Fibroblast of skin of back (primary cell): ENCODE results near the gene COPS6. TPM values are rescaled to one million over a fixed set of nuclear protein-coding genes. Genes with fewer than 3 reads are reported as not detected.

Experiments
- DNase-seq: peaks from one replicate; pipeline ENCODE4 v3.0.0-alpha.2; 2013
- polyA plus RNA-seq, 2 experiments: library from polyadenylated mRNA; unstranded; fragments of 120-200 nt; gene quantifications; one replicate each; pipeline ENCODE4 v1.2.1, GENCODE V29; 2013; ENCODE audit not compliant: insufficient read length in 2 of 2

COPS6 gene
- polyA plus RNA-seq (2013, experiment 1 of 2; ENCODE audit: insufficient read length) = 161 TPM
- polyA plus RNA-seq (2013, experiment 2 of 2; ENCODE audit: insufficient read length) = 132 TPM

DNA sequence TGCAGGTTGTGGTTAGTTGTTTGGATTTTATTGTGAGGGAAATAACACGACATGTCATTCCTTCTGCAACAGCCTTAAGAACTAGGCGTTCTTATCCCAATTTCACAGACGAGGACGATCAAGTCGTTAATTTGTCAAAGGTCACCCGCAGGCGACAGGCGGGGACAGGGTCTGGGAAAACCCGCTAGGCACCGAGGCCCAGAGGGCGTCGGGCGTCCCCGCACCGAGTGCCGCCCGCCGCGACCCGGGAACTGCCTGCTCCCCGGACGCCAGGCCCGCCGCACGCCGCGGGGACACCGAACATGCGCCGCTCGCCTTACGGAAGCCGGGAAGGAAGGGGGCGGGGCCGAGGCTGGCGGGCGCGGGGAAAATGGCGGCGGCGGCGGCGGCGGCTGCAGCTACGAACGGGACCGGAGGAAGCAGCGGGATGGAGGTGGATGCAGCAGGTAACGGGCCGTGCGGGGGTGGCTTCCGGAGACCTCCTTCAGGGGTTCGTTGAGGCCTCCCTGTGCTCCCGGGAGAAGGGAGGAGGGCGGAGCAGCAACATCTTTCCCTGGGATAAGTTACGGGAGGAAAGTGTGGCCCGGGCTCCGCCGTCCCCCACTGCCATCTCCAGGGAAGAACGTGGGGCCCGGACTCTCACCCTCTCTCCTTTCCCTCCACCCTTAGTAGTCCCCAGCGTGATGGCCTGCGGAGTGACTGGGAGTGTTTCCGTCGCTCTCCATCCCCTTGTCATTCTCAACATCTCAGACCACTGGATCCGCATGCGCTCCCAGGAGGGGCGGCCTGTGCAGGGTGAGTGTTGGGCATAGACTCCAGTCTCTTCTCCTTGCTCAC lies at the start of gene COPS6:
Gene COPS6, plus strand, starts transcription at position 349 of the 837 bp plus-strand sequence. Its CDS starts 22 bp downstream, at position 371.
- peak; percentile 84 for DNase-seq

- no peak for DNase-seq
Observed at GRCh38 chr7:100040575-100040974, 48.2 kb upstream of the COPS6 start.

DNA sequence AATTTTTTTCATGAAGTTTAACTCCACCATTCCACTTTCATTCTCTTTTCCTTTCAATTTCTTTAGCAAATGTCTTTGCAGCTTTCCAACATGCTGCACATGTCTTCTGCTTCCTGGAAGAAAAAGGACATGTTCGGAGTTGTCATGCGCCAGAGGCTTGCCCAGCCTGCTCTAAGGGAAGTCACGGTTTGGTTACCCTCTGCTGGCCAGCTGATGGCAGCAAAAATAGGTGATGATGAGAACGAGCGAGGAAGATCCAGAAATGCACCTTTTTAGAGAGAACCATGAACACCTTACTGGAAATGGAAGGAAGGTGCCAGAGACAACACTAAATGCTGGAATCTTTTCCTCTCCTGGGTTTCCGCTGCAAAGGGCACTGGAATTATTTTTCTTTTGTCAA lies 44.1 kb upstream of the COPS6 start:
- no peak for DNase-seq

GRCh38 chr7:100048680-100049079 lies 40.1 kb upstream of the COPS6 start:
- no peak for DNase-seq

GRCh38 chr7:100049441-100050291 lies 39.1 kb upstream of the COPS6 start, which contains the start of gene ZSCAN21:
Gene ZSCAN21, plus strand, starts transcription at chr7:100049774. Its CDS starts 7,233 bp downstream, at chr7:100057007.
- DNase-seq = peak; percentile 85

DNA sequence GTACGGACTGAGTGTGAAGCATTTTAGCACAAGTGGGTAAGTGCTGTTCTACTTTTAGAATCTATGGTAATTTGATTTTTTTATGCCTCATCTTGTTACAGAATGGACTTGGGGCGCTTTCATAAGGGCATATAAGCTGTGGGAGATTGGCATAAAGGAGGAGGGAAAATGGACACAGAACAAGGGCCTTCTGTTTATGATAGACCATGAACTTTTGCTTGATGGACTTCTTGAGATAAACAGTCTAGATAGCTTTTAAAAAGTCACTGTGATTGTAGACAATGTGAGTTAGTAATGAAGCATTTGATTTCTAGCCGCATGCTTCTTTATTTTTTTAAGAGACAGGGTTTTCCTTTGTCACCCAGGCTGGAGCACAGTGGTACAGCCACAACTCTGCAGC lies 37.2 kb upstream of the COPS6 start:
- no peak for DNase-seq

DNA sequence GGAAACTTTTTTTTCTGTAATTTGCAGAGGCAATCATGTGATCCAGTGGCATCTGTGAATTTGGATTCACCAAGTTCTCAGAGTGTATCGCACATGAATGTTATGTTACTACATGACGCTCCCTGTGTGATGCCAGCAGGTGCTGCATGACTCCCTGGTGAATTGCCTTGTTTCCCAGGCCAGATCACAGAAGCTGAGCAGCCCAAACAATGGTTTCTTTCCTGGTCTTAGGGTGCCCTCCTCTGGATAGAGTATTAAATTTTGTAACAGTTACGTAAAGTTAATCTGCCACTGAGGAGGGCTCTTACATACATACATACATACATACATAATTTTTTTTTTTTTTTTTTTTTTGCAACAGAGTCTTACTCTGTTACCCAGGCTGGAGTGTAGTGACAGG lies 35.6 kb upstream of the COPS6 start:
- DNase-seq = peak; percentile 59

DNA sequence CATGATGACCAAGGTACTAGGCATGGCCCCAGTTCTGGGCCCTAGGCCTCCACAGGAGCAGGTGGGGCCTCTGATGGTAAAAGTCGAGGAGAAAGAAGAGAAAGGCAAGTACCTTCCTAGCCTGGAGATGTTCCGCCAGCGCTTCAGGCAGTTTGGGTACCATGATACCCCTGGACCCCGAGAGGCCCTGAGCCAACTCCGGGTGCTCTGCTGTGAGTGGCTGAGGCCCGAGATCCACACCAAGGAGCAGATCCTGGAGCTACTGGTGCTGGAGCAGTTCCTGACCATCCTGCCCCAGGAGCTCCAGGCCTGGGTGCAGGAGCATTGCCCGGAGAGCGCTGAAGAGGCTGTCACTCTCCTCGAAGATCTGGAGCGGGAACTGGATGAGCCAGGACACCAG lies 31.8 kb upstream of the COPS6 start:
- no peak for DNase-seq

DNA sequence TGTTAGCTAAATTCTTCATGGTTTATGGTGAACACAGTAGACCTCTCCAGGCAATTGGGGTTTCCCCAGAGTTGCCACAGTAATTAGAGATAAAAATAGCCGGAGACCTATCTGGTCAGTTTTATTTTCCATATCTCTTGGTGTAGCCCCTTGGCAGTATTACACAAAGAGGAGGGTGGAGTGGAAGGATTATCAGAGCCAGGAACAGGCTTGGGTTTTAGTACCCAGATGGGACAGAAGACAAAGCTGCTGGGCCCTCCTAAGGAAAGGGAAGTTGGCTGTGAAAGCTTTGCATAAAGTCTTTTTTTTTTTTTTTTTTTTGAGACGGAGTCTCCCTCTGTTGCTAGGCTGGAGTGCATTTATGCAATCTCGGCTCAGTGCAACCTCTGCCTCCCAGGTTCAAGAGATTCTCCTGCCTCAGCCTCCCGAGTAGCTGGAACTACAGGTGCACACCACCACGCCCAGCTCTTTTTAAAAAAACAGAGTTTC lies 29.5 kb upstream of the COPS6 start:
- no peak for DNase-seq

- no peak for DNase-seq
Observed at GRCh38 chr7:100061518-100062193, 27.1 kb upstream of the COPS6 start.

- DNase-seq = no peak
Observed at GRCh38 chr7:100063376-100063775, 25.4 kb upstream of the COPS6 start.

DNA sequence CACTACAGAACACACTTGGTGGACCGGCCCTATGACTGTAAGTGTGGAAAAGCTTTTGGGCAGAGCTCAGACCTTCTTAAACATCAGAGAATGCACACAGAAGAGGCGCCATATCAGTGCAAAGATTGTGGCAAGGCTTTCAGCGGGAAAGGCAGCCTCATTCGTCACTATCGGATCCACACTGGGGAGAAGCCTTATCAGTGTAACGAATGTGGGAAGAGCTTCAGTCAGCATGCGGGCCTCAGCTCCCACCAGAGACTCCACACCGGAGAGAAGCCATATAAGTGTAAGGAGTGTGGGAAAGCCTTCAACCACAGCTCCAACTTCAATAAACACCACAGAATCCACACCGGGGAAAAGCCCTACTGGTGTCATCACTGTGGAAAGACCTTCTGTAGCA lies 24.6 kb upstream of the COPS6 start:
- DNase-seq = no peak

DNA sequence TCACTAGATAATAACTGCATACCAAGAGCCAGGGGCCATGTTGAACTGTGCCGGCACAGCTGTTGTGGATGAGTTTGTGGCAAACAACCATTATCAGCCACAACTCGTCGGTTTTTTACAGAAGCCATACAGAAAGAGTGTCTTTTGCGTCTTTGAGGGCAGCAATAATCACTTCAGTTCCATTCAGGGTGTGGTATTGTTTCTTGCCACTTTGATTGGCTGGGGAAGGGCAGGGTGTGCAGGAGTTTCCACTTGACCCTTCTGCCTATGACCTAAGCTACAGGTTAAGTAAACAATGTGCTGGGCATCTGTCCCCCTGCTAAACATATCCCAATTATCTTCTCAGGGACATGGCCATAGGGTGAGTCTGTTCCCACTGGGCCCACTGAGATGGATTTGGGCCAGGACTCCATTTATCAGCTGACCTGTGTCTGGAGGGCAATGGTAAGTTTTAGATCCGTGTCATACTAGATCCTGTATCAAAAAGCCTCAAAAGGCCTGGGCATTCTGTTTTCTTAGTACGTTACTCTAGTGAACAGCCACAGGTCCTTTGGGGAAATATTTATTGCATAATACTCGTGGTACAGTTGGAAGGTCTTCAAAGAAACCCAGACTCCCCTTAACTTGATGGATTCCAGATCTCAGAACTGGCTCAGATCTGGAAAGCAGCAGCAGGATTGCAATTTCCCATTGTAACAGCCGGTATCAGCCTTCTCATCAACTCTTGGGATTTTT lies 23.1 kb upstream of the COPS6 start:
- no peak for DNase-seq

DNA sequence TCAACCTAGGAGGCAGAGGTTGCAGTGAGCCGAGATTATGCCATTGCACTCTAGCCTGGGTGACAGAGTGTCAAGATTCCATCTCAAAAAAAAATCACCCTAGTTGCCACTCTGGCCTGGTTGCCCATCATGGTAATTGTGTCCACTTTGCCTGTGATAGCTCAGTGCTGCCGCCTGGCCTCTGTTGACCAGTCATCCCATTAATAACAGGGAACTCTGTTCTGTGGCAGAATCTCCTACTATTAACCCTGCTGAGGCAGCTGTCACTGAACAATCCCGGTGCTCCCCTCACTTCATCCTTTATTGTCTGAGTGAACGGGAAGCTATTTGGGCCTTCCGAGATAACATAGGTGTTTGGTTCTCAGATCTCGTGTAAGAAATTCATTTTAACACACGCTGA lies 21.8 kb upstream of the COPS6 start:
- no peak for DNase-seq

DNA sequence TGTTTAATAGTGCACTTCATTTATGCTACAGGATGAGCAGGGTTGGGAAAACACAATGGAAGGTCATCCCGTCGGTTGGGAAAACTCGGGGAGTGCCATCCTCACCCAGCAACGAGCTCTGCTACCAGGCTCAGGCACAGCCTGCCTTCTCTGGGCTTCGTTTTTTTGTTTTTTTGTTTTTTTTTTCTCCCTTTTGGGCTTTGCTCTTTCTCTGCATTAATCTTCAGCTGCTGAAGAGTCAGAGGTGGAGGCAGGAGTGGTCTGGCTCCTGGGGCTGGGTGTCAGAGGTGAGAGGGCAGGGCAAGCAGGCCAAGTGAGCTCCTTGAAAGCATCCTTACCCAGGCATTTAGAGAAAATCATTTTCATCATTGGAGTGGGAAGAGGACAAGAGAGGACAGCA lies 18.8 kb upstream of the COPS6 start:
- DNase-seq = no peak

DNA sequence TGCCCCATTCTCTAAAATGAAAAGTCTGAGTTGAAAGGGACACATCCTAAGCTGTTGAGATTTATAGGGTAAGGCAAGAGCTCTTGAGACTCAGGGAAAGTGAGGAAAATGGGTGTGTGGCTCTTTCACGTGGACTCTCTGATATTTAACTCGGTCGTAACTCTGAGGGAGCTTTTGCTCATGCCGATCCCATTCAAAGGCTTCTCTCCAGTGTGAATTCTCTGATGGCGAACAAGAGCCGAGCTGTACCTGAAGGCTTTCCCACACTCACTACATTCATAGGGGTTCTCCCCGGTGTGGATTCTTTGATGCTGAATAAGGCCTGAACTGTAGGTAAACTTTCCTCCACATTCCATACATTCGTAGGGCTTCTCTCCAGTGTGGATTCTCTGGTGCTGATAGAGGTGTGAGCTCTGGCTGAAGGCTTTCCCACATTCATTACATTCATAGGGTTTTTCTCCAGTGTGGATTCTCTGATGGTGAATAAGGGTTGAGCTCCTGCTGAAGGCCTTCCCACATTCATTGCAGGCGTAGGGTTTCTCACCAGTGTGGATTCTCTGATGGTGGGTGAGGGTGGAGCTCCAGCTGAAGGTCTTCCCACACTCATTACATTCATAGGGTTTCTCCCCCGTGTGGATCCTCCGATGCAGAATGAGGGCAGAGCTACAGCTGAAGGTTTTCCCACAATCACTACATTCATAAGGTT lies 17.6 kb upstream of the COPS6 start:
- no peak for DNase-seq

GRCh38 chr7:100072462-100072861 lies 16.3 kb upstream of the COPS6 start:
- no peak for DNase-seq

GRCh38 chr7:100074841-100075240 lies 13.9 kb upstream of the COPS6 start:
- no peak for DNase-seq

DNA sequence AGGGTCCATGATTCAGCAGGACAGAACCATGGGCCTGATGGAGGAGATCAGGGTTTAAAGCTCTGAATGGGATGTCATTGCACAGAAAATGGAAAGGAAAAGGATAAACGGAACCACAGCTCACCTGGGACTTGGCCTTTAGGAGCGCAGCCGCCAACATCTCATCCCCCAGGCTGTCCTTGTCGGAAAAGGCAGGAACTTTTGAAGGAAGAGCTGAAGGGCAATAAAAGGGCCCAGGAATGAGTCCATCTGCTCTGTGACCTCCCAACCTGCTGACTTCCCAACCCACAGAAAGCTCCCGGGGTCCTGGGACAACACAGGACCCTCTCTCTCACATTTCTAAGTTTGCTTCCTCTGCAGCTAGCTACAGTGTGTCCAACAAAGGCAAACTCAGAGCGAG lies 13.4 kb upstream of the COPS6 start:
- DNase-seq = no peak

DNA sequence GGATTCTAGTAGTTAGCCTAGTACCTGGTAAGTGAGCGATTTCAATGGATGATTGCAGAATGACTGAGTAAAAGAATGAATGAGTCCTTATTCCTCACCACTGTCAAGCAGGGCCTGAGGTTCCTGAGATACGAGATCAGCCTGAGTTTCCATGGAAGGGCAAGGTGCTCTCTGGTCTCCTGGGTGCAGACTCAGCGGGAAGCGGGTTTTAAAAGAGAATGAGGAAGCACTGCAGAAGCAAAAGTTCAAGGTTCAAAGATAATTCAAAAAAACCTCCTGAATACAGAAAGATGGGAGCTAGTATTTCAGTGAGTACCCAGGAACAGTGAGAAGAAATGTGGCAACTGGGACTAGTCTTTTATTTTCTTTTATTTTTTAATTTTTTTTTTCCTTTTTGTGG lies 11.6 kb upstream of the COPS6 start:
- no peak for DNase-seq

DNA sequence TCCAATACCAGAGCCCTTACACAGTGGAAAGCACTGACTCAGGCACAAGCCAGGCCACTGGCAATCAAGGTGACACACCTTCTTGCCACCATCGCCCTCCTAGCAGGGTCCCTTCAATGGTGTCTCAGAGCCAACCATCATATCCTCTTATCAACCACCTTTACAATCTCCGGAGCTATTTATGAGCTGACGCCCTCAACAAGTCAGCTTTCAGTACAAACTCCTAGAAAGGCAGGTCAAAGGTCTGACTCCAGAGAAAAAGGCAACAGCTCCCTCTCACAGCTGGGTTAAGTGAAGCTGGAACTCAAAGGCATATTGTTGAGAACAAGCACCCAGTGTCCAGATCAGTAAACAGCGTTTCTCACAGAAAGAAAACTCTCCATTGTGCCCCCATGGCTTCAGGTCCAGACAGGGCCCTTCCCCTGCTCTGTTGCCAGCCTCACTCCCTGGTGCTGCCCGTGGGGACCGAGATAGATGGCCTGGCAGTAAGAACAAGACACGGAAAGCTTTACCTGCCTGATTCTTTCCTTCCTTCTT lies 9.7 kb upstream of the COPS6 start:
- DNase-seq = no peak
